Thoracic aorta (tissue), 2 donors: ENCODE results near the gene C1QL4. TPM values are rescaled to one million over a fixed set of nuclear protein-coding genes. Genes with fewer than 3 reads are reported as not detected.

Experiments
- ATAC-seq: fragments of 150-250 bp; one replicate; pipeline ENCODE4 v1.8.0; 2017; ENCODE audit warnings: low read depth; ENCODE audit not compliant: insufficient number of reproducible peaks, low FRiP score
- DNase-seq: peaks from one replicate; pipeline ENCODE4 v3.0.0-alpha.2; 2020; ENCODE audit warnings: low spot score
- H3K27ac ChIP-seq, 2 donors: fragments of 200-600 bp; sonication (generic); 1 replicate in 1 of 2; 2 replicates in 1 of 2; pipeline ENCODE4 v1.5.1; 2016; ENCODE audit warnings: mild to moderate bottlenecking in 2 of 2, moderate library complexity in 2 of 2
- H3K27me3 ChIP-seq: fragments of 200-600 bp; sonication (generic); replicated peaks from 2 replicates; pipeline ENCODE4 v1.6.0; 2016; ENCODE audit warnings: mild to moderate bottlenecking; ENCODE audit not compliant: insufficient read depth
- H3K36me3 ChIP-seq: fragments of 200-600 bp; sonication (generic); one replicate; pipeline ENCODE4 v1.5.1; 2016
- H3K4me1 ChIP-seq, 2 donors: fragments of 200-600 bp; sonication (generic); 1 replicate in 1 of 2; 2 replicates in 1 of 2; pipeline versions ENCODE4 v1.5.1 to v1.6.0; 2016; ENCODE audit warnings: low read depth in 2 of 2, mild to moderate bottlenecking in 1 of 2; ENCODE audit not compliant: control insufficient read depth in 1 of 2
- H3K4me3 ChIP-seq: fragments of 200-600 bp; sonication (generic); 2 replicates; pipeline ENCODE4 v1.5.1; 2016; ENCODE audit warnings: mild to moderate bottlenecking
- H3K9me3 ChIP-seq: fragments of 200-600 bp; sonication (generic); 2 replicates; pipeline ENCODE4 v1.5.1; 2016
- CTCF ChIP-seq: fragments of 200-600 bp; sonication (generic); IDR thresholded peaks from one replicate; pipeline ENCODE4 v1.5.1; 2019; ENCODE audit warnings: antibody characterized with exemption
- total RNA-seq, 2 donors: library from RNA; depleted of rRNA; stranded (reverse); fragments of >200 nt; gene quantifications; one replicate each; pipeline versions ENCODE4 v1.1.0 to v1.2.3, GENCODE V29; 2016

The C1QL4 gene
- total RNA-seq, 2 donors from 2014 or later = not detected

DNA sequence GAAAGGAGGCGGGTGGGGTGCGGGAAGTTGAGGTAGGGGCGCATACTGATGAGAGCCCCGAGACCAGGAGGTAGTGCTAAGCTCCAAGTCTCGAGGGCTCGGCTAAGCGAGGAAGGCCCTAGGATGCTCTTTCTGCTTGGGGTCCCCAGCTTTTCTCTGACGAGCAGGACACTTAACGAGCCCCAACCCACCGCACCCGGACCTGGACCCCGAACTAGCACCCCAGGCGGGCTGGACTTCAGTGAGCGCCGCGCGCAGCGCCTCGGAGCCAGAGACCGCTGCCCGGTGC is 4.7 kb upstream of the C1QL4 start:
- Histone ChIP-seq H3K9me3 (no peaks in the 10 kb centered on the region), H3K4me1 (peaks cover 31 to 41% of the 10 kb centered on the region in 2 donors), H3K36me3 (no peaks in the 10 kb centered on the region), H3K4me3 (peak overlapping the region; percentile 62), H3K27me3 (peaks cover 17% of the 10 kb centered on the region), H3K27ac (no peak overlapping the region)
- DNase-seq (no peak), ATAC-seq (no peak)
- TF ChIP-seq CTCF = no peak

- no peak for DNase-seq
- Histone ChIP-seq H3K9me3 (no peaks in the 10 kb centered on the region), H3K27me3 (peaks cover 18% of the 10 kb centered on the region), H3K36me3 (no peaks in the 10 kb centered on the region), H3K4me3 (no peak overlapping the region), H3K4me1 (peaks cover 25 to 38% of the 10 kb centered on the region in 2 donors), H3K27ac (no peak overlapping the region)
- ATAC-seq = no peak
- no peak for TF ChIP-seq CTCF
These were observed 4.2 kb upstream of the C1QL4 start for GRCh38 chr12:49340971-49341776.

- DNase-seq = no peak
- TF ChIP-seq CTCF = no peak
- Histone ChIP-seq H3K4me1 (peaks cover 18 to 30% of the 10 kb centered on the region in 2 donors), H3K27me3 (peaks cover 13% of the 10 kb centered on the region), H3K4me3 (no peak overlapping the region), H3K36me3 (no peaks in the 10 kb centered on the region), H3K27ac (no peak overlapping the region), H3K9me3 (no peaks in the 10 kb centered on the region)
- no peak for ATAC-seq
These were observed 3.3 kb upstream of the C1QL4 start for GRCh38 chr12:49340095-49340870.

GRCh38 chr12:49339464-49339861 is 2.5 kb upstream of the C1QL4 start:
- no peaks in the 10 kb centered on the region for H3K9me3 ChIP-seq
- no peak overlapping the region for H3K27ac ChIP-seq
- H3K27me3 ChIP-seq = peaks cover 13% of the 10 kb centered on the region
- no peak for TF ChIP-seq CTCF
- no peaks in the 10 kb centered on the region for H3K36me3 ChIP-seq
- H3K4me1 ChIP-seq = peaks cover 14 to 25% of the 10 kb centered on the region in 2 donors
- DNase-seq (no peak), ATAC-seq (no peak)
- H3K4me3 ChIP-seq = no peak overlapping the region

DNA sequence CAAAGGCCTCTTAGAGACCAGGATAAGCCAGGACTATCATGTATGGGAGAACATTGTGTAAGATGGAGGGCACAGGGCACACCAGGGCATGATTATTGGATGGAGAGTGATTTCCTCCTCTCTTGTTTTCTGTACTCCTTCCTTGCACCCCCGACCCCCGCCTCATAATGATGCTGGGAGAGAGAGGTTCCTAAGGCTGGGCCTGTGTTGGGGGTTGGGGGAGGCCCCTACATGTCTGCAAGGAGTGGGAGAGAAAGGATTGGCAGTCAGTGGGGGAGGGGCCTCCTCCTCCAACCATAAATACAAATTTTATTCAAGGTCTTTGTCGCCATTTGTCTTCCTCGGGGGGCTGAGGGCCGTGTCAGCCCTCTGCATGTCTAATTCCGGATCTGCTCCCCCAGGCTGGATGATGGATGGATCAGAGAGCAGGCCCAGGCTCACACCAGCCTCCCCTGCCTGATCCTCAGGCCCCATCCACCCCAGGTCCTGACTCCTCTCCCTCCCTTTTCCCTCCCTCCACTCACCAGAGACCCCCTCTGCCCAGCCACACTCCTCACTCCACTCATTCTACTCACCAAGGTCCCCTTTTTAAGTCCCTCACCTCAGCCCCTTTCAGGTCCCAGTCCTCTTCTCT is 2.0 kb upstream of the C1QL4 start:
- no peak overlapping the region for H3K27ac ChIP-seq
- H3K4me1 ChIP-seq = peaks cover 14 to 25% of the 10 kb centered on the region in 2 donors
- ATAC-seq (no peak), DNase-seq (no peak)
- H3K4me3 ChIP-seq = no peak overlapping the region
- TF ChIP-seq CTCF = no peak
- H3K9me3 ChIP-seq = no peaks in the 10 kb centered on the region
- no peaks in the 10 kb centered on the region for H3K36me3 ChIP-seq
- H3K27me3 ChIP-seq = peaks cover 9% of the 10 kb centered on the region
